GM21381 (cell line): Measurements from ENCODE around the gene ZNF385D.

Experiments
- ATAC-seq: cut with Tn5 transposase; IDR thresholded peaks from one replicate; pipeline ENCODE4 v1.9.1; 2021; ENCODE audit warnings: mild to moderate bottlenecking, moderate library complexity; ENCODE audit not compliant: unreplicated experiment

ZNF385D gene

GRCh38 chr3:21462141-21462540, 288.9 kb downstream of the ZNF385D start:
- ATAC-seq = no peak

GRCh38 chr3:21457084-21457483, 293.9 kb downstream of the ZNF385D start:
- no peak for ATAC-seq

- ATAC-seq = no peak
Measured at GRCh38 chr3:21449738-21450137, 301.3 kb downstream of the ZNF385D start.

- ATAC-seq = no peak
Measured at GRCh38 chr3:21447476-21448151, 303.4 kb downstream of the ZNF385D start.

- no peak for ATAC-seq
Measured at GRCh38 chr3:21446945-21447475, 304.0 kb downstream of the ZNF385D start.

GRCh38 chr3:21446027-21446426, 305.0 kb downstream of the ZNF385D start:
- ATAC-seq = no peak

GRCh38 chr3:21441821-21442220, 309.2 kb downstream of the ZNF385D start:
- no peak for ATAC-seq

GRCh38 chr3:21436835-21437234, 314.2 kb downstream of the ZNF385D start:
- ATAC-seq = no peak

GRCh38 chr3:21435871-21436270, 315.1 kb downstream of the ZNF385D start:
- no peak for ATAC-seq

GRCh38 chr3:21434310-21434709, 316.7 kb downstream of the ZNF385D start:
- ATAC-seq = no peak

- ATAC-seq = no peak
Measured at GRCh38 chr3:21433751-21434150, 317.3 kb downstream of the ZNF385D start.

GRCh38 chr3:21426920-21427319, 324.1 kb downstream of the ZNF385D start:
- no peak for ATAC-seq

- ATAC-seq = no peak
Measured at GRCh38 chr3:21425715-21426114, 325.3 kb downstream of the ZNF385D start.

GRCh38 chr3:21421096-21421495, 329.9 kb downstream of the ZNF385D start:
- ATAC-seq = no peak

GRCh38 chr3:21417991-21418390, 333.0 kb downstream of the ZNF385D start:
- ATAC-seq = no peak

GRCh38 chr3:21414506-21414905, 336.5 kb downstream of the ZNF385D start:
- ATAC-seq = no peak

- no peak for ATAC-seq
Measured at GRCh38 chr3:21411058-21411457, 340.0 kb downstream of the ZNF385D start.

GRCh38 chr3:21409401-21409800, 341.6 kb downstream of the ZNF385D start:
- no peak for ATAC-seq

GRCh38 chr3:21407743-21408142, 343.3 kb downstream of the ZNF385D start:
- ATAC-seq = no peak

GRCh38 chr3:21405671-21406667, 345.0 kb downstream of the ZNF385D start:
- no peak for ATAC-seq

GRCh38 chr3:21398461-21398860, 352.5 kb downstream of the ZNF385D start:
- no peak for ATAC-seq
